Kidney (tissue), 14 donors: ENCODE measurements around the gene SS18L1. TPM values are rescaled to one million over a fixed set of nuclear protein-coding genes. Genes with fewer than 3 reads are reported as not detected.

Source experiments
- DNase-seq, 5 donors: peaks; one replicate each; pipeline ENCODE4 v3.0.0-alpha.2; 2013 to 2020
- FAIRE-seq: peaks from 2 replicates; lab custom pipeline; 2012; peaks lifted over from hg19 to GRCh38; lab: Jason Lieb, UNC
- H3K27ac ChIP-seq, 2 donors: one replicate each; pipeline ENCODE4 v1.7.0; 2013; ENCODE audit warnings: low read depth in 2 of 2, low read length in 2 of 2, inconsistent platforms in 1 of 2
- H3K27me3 ChIP-seq: one replicate; pipeline ENCODE4 v1.7.1; 2013; ENCODE audit warnings: low read length, inconsistent platforms; ENCODE audit not compliant: control insufficient read depth, insufficient read depth
- H3K36me3 ChIP-seq, 3 donors: one replicate each; pipeline versions ENCODE4 v1.7.0 to v1.7.1; 2013; ENCODE audit warnings: low read length in 3 of 3, control low read depth in 1 of 3, inconsistent platforms in 1 of 3; ENCODE audit not compliant: insufficient read depth in 3 of 3, control insufficient read depth in 2 of 3
- H3K4me1 ChIP-seq, 3 donors: one replicate each; pipeline versions ENCODE4 v1.7.0 to v1.7.1; 2013; ENCODE audit warnings: low read length in 3 of 3, inconsistent platforms in 1 of 3, low read depth in 1 of 3; ENCODE audit not compliant: control insufficient read depth in 2 of 3, insufficient read depth in 2 of 3
- H3K4me3 ChIP-seq, 3 donors: one replicate each; pipeline versions ENCODE4 v1.7.0 to v1.8.1; 2013; ENCODE audit warnings: low read length in 3 of 3, control low read depth in 1 of 3, inconsistent platforms in 1 of 3
- H3K9ac ChIP-seq, 3 donors: one replicate each; pipeline versions ENCODE4 v1.7.0 to v1.7.1; 2013; ENCODE audit warnings: low read length in 3 of 3, control low read depth in 1 of 3, inconsistent platforms in 1 of 3
- H3K9me3 ChIP-seq, 3 donors: one replicate each; pipeline versions ENCODE4 v1.7.0 to v1.7.1; 2013; ENCODE audit warnings: low read length in 3 of 3, control low read depth in 1 of 3, inconsistent platforms in 1 of 3; ENCODE audit not compliant: control insufficient read depth in 2 of 3, insufficient read depth in 1 of 3
- CTCF ChIP-seq: IDR thresholded peaks from 3 replicates; pipeline ENCODE4 v1.5.1; 2012; ENCODE audit warnings: mild to moderate bottlenecking, moderate library complexity, borderline replicate concordance; ENCODE audit not compliant: insufficient read depth; ENCODE audit errors: extremely low read depth
- intact Hi-C: fragments of 100-400 bp; cut with DNase I; formaldehyde crosslinking; loops from one replicate; pipeline ENCODE4 v1.11.1; 2022
- polyA plus RNA-seq: library from polyadenylated mRNA; stranded (reverse); fragments of 350-450 nt; fragmentation: Illumina TruSeq; extraction: RNeasy Lipid Tissue Mini Kit (QIAGEN cat#74804); gene quantifications from one replicate; pipeline ENCODE4 v1.2.3, GENCODE V29; 2014; ENCODE audit warnings: low read depth, low replicate concordance; ENCODE audit not compliant: insufficient read depth
- total RNA-seq: library from RNA; stranded (reverse); fragmentation: NEBNext Ultra II Directional; extraction: Animal tissue kit (Norgen Biotek cat#: 25700); gene quantifications from one replicate; pipeline ENCODE4 v1.2.1, GENCODE V29; 2021
- donor health status: control.
- donor health status: control.
- donor health status: control.
- donor health status: control.
- donor health status: control.
- donor health status: DM: yes; HTN: yes; CAD: no.
- donor health status: Normal renal cell carcinoma (clear cell type).

SS18L1 gene
- total and polyA plus RNA-seq, 2 donors from 2014 or later = 6.5 to 12.0 TPM

- H3K36me3 ChIP-seq = peaks cover 0 to 43% (median 26%) of the 10 kb centered on the region in 3 donors
- FAIRE-seq (no peak), DNase-seq (no peak)
- no peaks in the 10 kb centered on the region for H3K4me1 ChIP-seq
- H3K9ac ChIP-seq = no peak overlapping the region
- intact Hi-C loops = no loop called here
- TF ChIP-seq CTCF = no peak
- H3K27me3 ChIP-seq = no peaks in the 10 kb centered on the region
- H3K4me3 ChIP-seq = no peak overlapping the region
- no peaks in the 10 kb centered on the region for H3K9me3 ChIP-seq
- no peak overlapping the region for H3K27ac ChIP-seq
These were observed 22.3 kb downstream of the SS18L1 start for GRCh38 chr20:62165762-62166399.

GRCh38 chr20:62167474-62167873 lies 23.9 kb downstream of the SS18L1 start:
- Histone ChIP-seq H3K4me3 (no peak overlapping the region), H3K9me3 (no peaks in the 10 kb centered on the region), H3K4me1 (no peaks in the 10 kb centered on the region), H3K36me3 (peaks cover 0 to 34% (median 26%) of the 10 kb centered on the region in 3 donors), H3K27ac (no peak overlapping the region), H3K9ac (no peak overlapping the region), H3K27me3 (no peaks in the 10 kb centered on the region)
- TF ChIP-seq CTCF = no peak
- no peak for FAIRE-seq
- no peak for DNase-seq
- intact Hi-C loops = no loop called here

- peaks cover 0 to 31% (median 23%) of the 10 kb centered on the region in 3 donors for H3K36me3 ChIP-seq
- DNase-seq (no peak), FAIRE-seq (no peak)
- H3K4me1 ChIP-seq = no peaks in the 10 kb centered on the region
- intact Hi-C loops = no loop called here
- no peaks in the 10 kb centered on the region for H3K27me3 ChIP-seq
- no peak overlapping the region for H3K27ac ChIP-seq
- H3K9me3 ChIP-seq = no peaks in the 10 kb centered on the region
- H3K4me3 ChIP-seq = no peak overlapping the region
- H3K9ac ChIP-seq = no peak overlapping the region
- no peak for TF ChIP-seq CTCF
These were observed 24.5 kb downstream of the SS18L1 start for GRCh38 chr20:62168061-62168460.

- Histone ChIP-seq H3K36me3 (peaks cover 0 to 25% (median 23%) of the 10 kb centered on the region in 3 donors), H3K4me1 (no peaks in the 10 kb centered on the region), H3K9me3 (no peaks in the 10 kb centered on the region), H3K27ac (no peak overlapping the region), H3K9ac (no peak overlapping the region), H3K4me3 (no peak overlapping the region), H3K27me3 (no peaks in the 10 kb centered on the region)
- intact Hi-C loops = no loop called here
- FAIRE-seq = no peak
- TF ChIP-seq CTCF = no peak
- no peak for DNase-seq
These were observed 25.4 kb downstream of the SS18L1 start for GRCh38 chr20:62168890-62169435.
